Activated CD8-positive, alpha-beta T cell treated with anti-CD3 and anti-CD28 coated beads for 36 hours (primary cell): ENCODE data around the gene PI4KA. TPM values are rescaled to one million over a fixed set of nuclear protein-coding genes. Genes with fewer than 3 reads are reported as not detected.

ENCODE experiments used
- ATAC-seq: fragments of 200-7000 bp; cut with Tn5 transposase; one replicate; pipeline ENCODE4 v1.10.0; 2021; ENCODE audit warnings: mild to moderate bottlenecking, moderate library complexity
- CTCF ChIA-PET: fragments of 350-600 bp; sonication (Branson Sonifier 250); formaldehyde crosslinking; loops from one replicate; lab custom pipeline; 2021; ENCODE audit warnings: antibody characterized with exemption; lab: Charles Lee
- POLR2A ChIA-PET: fragments of 350-600 bp; sonication (Branson Sonifier 250); formaldehyde crosslinking; loops from one replicate; lab custom pipeline; 2021; ENCODE audit warnings: antibody characterized with exemption; lab: Charles Lee
- DNase-seq: peaks from one replicate; pipeline ENCODE4 v3.0.0-alpha.2; 2020
- H3K27ac Mint-ChIP-seq: one replicate; pipeline ENCODE4 v1.8.0; 2021; ENCODE audit warnings: mild to moderate bottlenecking, mixed read lengths
- H3K27me3 Mint-ChIP-seq: one replicate; pipeline ENCODE4 v1.8.0; 2021; ENCODE audit warnings: mixed read lengths
- H3K36me3 Mint-ChIP-seq: one replicate; pipeline ENCODE4 v1.8.0; 2021; ENCODE audit warnings: low read depth, mixed read lengths
- H3K4me1 Mint-ChIP-seq: one replicate; pipeline ENCODE4 v1.8.0; 2021; ENCODE audit warnings: low read depth, mixed read lengths
- H3K4me3 Mint-ChIP-seq: one replicate; pipeline ENCODE4 v1.8.0; 2021; ENCODE audit warnings: mild to moderate bottlenecking, moderate library complexity, mixed read lengths
- H3K9me3 Mint-ChIP-seq: one replicate; pipeline ENCODE4 v1.8.0; 2021; ENCODE audit warnings: mixed read lengths
- CTCF ChIP-seq: fragments of 200-600 bp; IDR thresholded peaks from one replicate; pipeline ENCODE4 v1.8.0; 2022; ENCODE audit warnings: antibody characterized with exemption, mild to moderate bottlenecking
- intact Hi-C: fragments of 100-400 bp; cut with micrococcal nuclease; formaldehyde crosslinking; loops from one replicate; pipeline ENCODE4 v1.10.0; 2022
- total RNA-seq, 2 experiments: library from RNA; stranded (reverse); gene quantifications; one replicate each; pipeline ENCODE4 v1.2.3, GENCODE V29; 2021

PI4KA gene
- total RNA-seq, 2 experiments from 2014 or later = 63.9 to 64.1 TPM

DNA sequence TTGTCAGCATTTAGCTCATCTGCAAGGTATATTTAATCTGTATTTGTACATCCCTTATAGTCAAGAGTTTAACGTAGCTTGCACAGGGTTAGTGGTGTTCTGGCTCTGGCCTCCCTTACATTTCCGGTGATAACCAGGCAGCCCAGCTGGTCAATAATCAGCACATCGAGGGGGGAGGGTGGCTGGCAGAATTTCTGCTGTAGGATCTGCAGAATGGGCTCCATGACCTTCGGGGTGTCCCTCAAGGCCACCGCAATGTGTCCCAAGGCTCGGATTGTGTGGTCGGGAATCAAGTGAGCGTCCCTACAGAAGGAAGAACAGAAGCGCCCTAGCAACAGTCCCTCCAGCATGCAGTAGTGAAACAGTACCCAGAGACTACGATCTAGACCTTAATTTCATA is 59.6 kb downstream of the PI4KA start:
- H3K36me3 Mint-ChIP-seq = peaks cover 35% of the 10 kb centered on the region
- no peaks in the 10 kb centered on the region for H3K9me3 Mint-ChIP-seq
- H3K27me3 Mint-ChIP-seq = no peaks in the 10 kb centered on the region
- no peak overlapping the region for H3K27ac Mint-ChIP-seq
- intact Hi-C loops = no loop called here
- H3K4me3 Mint-ChIP-seq = no peak overlapping the region
- no peaks in the 10 kb centered on the region for H3K4me1 Mint-ChIP-seq
- TF ChIP-seq CTCF = no peak
- ChIA-PET POLR2A (no interaction called here), CTCF (interaction anchor here (7.0 kb wide), 1 partner anchor 16 kb away, joined by 57 read pairs; no protein-coding TSS in a partner anchor)
- ATAC-seq (no peak), DNase-seq (no peak)

DNA sequence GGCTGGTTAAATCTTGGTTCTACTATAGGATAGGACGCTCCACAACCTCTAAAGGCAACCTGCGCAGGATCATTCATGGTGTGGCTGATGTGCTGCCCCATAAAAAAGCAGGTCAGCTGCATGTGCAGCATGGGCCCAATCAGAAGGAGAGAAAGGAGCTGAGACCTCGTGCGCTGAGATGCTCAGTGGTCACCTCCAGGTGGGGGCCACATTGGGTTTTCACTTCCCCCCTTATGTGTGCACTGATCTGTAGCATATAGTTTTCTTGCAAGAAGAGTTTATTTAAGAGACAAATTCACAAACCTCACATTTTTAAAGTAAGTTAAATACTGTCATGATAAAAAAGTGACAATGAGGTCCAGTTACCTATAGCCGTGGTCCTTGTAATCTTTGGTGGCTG is 60.4 kb downstream of the PI4KA start:
- peaks cover 31% of the 10 kb centered on the region for H3K36me3 Mint-ChIP-seq
- ATAC-seq (no peak), DNase-seq (no peak)
- no peak overlapping the region for H3K4me3 Mint-ChIP-seq
- no peaks in the 10 kb centered on the region for H3K27me3 Mint-ChIP-seq
- no peak overlapping the region for H3K27ac Mint-ChIP-seq
- H3K9me3 Mint-ChIP-seq = no peaks in the 10 kb centered on the region
- H3K4me1 Mint-ChIP-seq = no peaks in the 10 kb centered on the region
- CTCF ChIA-PET = interaction anchor here (7.0 kb wide), 1 partner anchor 16 kb away, joined by 57 read pairs; no protein-coding TSS in a partner anchor
- POLR2A ChIA-PET = no interaction called here
- intact Hi-C loops = no loop called here
- TF ChIP-seq CTCF = no peak

DNA sequence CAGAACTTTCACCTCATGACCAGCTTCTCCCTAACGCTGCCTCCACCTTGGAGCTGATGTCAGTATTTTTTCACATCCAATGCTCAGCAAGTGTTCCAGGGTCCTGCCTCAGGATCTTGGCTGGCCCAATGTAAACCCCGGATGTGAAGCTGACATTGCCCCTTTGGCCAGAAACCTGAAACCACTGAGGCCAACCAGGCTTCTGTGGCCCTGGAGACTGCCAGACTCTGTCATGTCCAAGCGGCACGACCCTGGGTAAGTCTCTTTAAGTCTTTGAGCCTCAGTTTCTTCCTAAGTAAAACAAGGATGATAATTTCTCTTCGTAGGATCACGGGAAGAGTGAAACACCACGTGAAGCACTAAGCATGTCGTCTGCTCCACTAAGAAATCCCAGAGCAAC is 61.9 kb downstream of the PI4KA start:
- Mint-ChIP-seq H3K9me3 (no peaks in the 10 kb centered on the region), H3K4me3 (no peak overlapping the region), H3K4me1 (no peaks in the 10 kb centered on the region), H3K27me3 (no peaks in the 10 kb centered on the region), H3K27ac (no peak overlapping the region), H3K36me3 (peaks cover 29% of the 10 kb centered on the region)
- CTCF ChIA-PET = interaction anchor here (7.0 kb wide), 1 partner anchor 14 kb away, joined by 57 read pairs; no protein-coding TSS in a partner anchor
- no peak for TF ChIP-seq CTCF
- ATAC-seq (no peak), DNase-seq (no peak)
- intact Hi-C loops = no loop called here
- POLR2A ChIA-PET = interaction anchor here (1.0 kb wide), 1 partner anchor 15 kb away, joined by 3 read pairs; no protein-coding TSS in a partner anchor

DNA sequence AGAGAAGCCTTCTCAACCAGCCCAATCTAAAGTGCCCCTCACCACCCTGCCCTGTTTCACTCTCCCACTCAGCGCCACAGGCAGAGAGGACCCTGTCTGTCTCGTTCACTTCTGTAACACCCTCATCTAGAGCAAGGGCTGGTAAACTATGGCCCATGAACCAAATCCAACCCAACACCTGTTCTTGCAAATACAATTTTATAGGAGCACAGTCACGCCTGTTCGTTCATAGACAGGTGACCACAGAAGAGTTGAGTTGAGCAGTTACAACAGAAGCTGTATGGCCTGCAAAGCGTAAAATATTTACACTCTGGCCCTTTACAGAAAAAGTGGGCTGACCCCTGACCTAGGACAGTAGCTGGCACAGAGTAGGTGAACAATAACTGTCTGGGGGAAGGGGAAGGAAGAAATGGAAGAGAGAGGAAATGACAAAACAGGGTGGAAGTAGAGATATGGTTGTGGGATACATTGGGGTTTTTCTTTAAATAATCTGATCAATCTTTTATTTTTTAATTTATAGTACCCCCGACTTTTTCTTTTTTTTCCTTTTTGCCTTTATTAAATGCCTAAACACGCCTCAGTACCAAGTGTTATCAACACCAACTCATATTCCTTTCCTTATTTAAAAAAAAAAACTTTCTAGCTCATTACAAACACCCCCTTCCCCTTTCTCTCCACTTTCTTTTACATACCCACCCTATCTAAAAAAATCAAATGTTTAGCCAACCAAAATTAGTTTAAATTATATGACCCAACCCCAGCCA is 63.8 kb downstream of the PI4KA start:
- POLR2A ChIA-PET = interaction anchor here (1.4 kb wide), 1 partner anchor 40 kb away, joined by 3 read pairs; no protein-coding TSS in a partner anchor
- H3K4me1 Mint-ChIP-seq = no peaks in the 10 kb centered on the region
- DNase-seq = no peak
- H3K27ac Mint-ChIP-seq = no peak overlapping the region
- TF ChIP-seq CTCF = no peak
- H3K4me3 Mint-ChIP-seq = no peak overlapping the region
- ATAC-seq = no peak
- CTCF ChIA-PET = interaction anchor here (0.9 to 7.0 kb wide), 3 partner anchors 12 to 167 kb away, joined by 3 to 57 read pairs (median 3); no protein-coding TSS in a partner anchor
- H3K27me3 Mint-ChIP-seq = no peaks in the 10 kb centered on the region
- intact Hi-C loops = no loop called here
- H3K36me3 Mint-ChIP-seq = peaks cover 27% of the 10 kb centered on the region
- H3K9me3 Mint-ChIP-seq = no peaks in the 10 kb centered on the region
